Liver (tissue), 9 donors: ENCODE results near the gene CTTN. TPM values are rescaled to one million over a fixed set of nuclear protein-coding genes. Genes with fewer than 3 reads are reported as not detected.
"Not testable (repeated sequence)": the region's sequence is repeated elsewhere in the genome, so short reads cannot be mapped to it uniquely, and the experiment has no call there.

ENCODE experiments used
- DNase-seq: peaks from one replicate; pipeline ENCODE4 v3.0.0-alpha.2; 2017; ENCODE audit warnings: low spot score
- H3K27ac ChIP-seq, 2 donors: one replicate each; pipeline ENCODE4 v1.7.0; 2013; ENCODE audit warnings: inconsistent platforms in 2 of 2, low read length in 2 of 2, control low read depth in 1 of 2, low read depth in 1 of 2, mild to moderate bottlenecking in 1 of 2
- H3K27me3 ChIP-seq, 4 donors: one replicate each; pipeline versions ENCODE4 v1.6.1 to v1.7.0; 2013; ENCODE audit warnings: low read length in 3 of 4, inconsistent platforms in 1 of 4, mild to moderate bottlenecking in 1 of 4, moderate library complexity in 1 of 4; ENCODE audit not compliant: control insufficient read depth in 4 of 4, insufficient read depth in 4 of 4
- H3K36me3 ChIP-seq, 4 donors: one replicate each; pipeline versions ENCODE4 v1.6.1 to v1.7.0; 2013; ENCODE audit warnings: low read length in 3 of 4, mild to moderate bottlenecking in 3 of 4, low read depth in 1 of 4, moderate library complexity in 1 of 4; ENCODE audit not compliant: control insufficient read depth in 4 of 4, insufficient read depth in 3 of 4
- H3K4me1 ChIP-seq, 4 donors: one replicate each; pipeline versions ENCODE4 v1.6.1 to v1.7.0; 2013; ENCODE audit warnings: low read length in 3 of 4, mild to moderate bottlenecking in 3 of 4, moderate library complexity in 1 of 4; ENCODE audit not compliant: control insufficient read depth in 4 of 4, insufficient read depth in 4 of 4
- H3K4me3 ChIP-seq, 3 donors: one replicate each; pipeline versions ENCODE4 v1.6.1 to v1.7.0; 2013; ENCODE audit warnings: low read length in 3 of 3, control low read depth in 1 of 3, low read depth in 1 of 3, mild to moderate bottlenecking in 1 of 3
- H3K9ac ChIP-seq, 2 donors: one replicate each; pipeline ENCODE4 v1.7.0; 2013; ENCODE audit warnings: low read length in 2 of 2, mild to moderate bottlenecking in 2 of 2, moderate library complexity in 2 of 2, control low read depth in 1 of 2, low read depth in 1 of 2
- H3K9me3 ChIP-seq, 4 donors: one replicate each; pipeline versions ENCODE4 v1.6.1 to v1.7.0; 2013; ENCODE audit warnings: low read length in 3 of 4; ENCODE audit not compliant: control insufficient read depth in 4 of 4
- ATF3 ChIP-seq: IDR thresholded peaks from 2 replicates; pipeline ENCODE4 v1.6.1; 2016; ENCODE audit warnings: antibody characterized with exemption
- CTCF ChIP-seq: fragments of 150-350 bp; IDR thresholded peaks from 2 replicates; pipeline ENCODE4 v1.5.1; 2017; ENCODE audit warnings: improper control_type of control experiment, low read depth, low read length; ENCODE audit not compliant: missing input control
- EGR1 ChIP-seq, 2 donors: IDR thresholded peaks; 2 replicates each; pipeline ENCODE4 v1.6.1; 2016 to 2018; ENCODE audit warnings: antibody characterized with exemption in 2 of 2, low read depth in 2 of 2
- FOXA1 ChIP-seq: IDR thresholded peaks from 2 replicates; pipeline ENCODE4 v1.6.1; 2016; ENCODE audit warnings: antibody characterized with exemption
- FOXA2 ChIP-seq: IDR thresholded peaks from 2 replicates; pipeline ENCODE4 v1.6.1; 2016; ENCODE audit warnings: antibody characterized with exemption
- GABPA ChIP-seq, 2 donors: IDR thresholded peaks in 1 of 2; conservative IDR thresholded peaks in 1 of 2; 2 replicates each; pipeline ENCODE4 v1.6.1; 2016; ENCODE audit warnings: antibody characterized with exemption in 2 of 2, mild to moderate bottlenecking in 1 of 2, moderate library complexity in 1 of 2
- HNF4A ChIP-seq, 2 donors: conservative IDR thresholded peaks; 2 replicates each; pipeline ENCODE4 v1.6.1; 2016; ENCODE audit warnings: antibody characterized with exemption in 2 of 2, mild to moderate bottlenecking in 2 of 2
- HNF4G ChIP-seq: IDR thresholded peaks from 2 replicates; pipeline ENCODE4 v1.6.1; 2016; ENCODE audit warnings: antibody characterized with exemption
- JUND ChIP-seq, 2 donors: IDR thresholded peaks; 2 replicates each; pipeline ENCODE4 v1.6.1; 2016; ENCODE audit warnings: antibody characterized with exemption in 2 of 2
- MAX ChIP-seq: IDR thresholded peaks from 2 replicates; pipeline ENCODE4 v1.6.1; 2016; ENCODE audit warnings: antibody characterized with exemption
- NR2F2 ChIP-seq: IDR thresholded peaks from 2 replicates; pipeline ENCODE4 v1.6.1; 2016; ENCODE audit warnings: antibody characterized with exemption
- RAD21 ChIP-seq, 2 donors: IDR thresholded peaks; 2 replicates each; pipeline ENCODE4 v1.6.1; 2016; ENCODE audit warnings: antibody characterized with exemption in 2 of 2, mild to moderate bottlenecking in 2 of 2
- REST ChIP-seq: IDR thresholded peaks from 2 replicates; pipeline ENCODE4 v1.6.1; 2016; ENCODE audit warnings: antibody characterized with exemption, mild to moderate bottlenecking
- RXRA ChIP-seq, 2 donors: IDR thresholded peaks; 2 replicates each; pipeline ENCODE4 v1.6.1; 2017 to 2018; ENCODE audit warnings: antibody characterized with exemption in 2 of 2, mild to moderate bottlenecking in 1 of 2
- SP1 ChIP-seq: IDR thresholded peaks from 2 replicates; pipeline ENCODE4 v1.6.1; 2018; ENCODE audit warnings: antibody characterized with exemption, mild to moderate bottlenecking
- TAF1 ChIP-seq: conservative IDR thresholded peaks from 2 replicates; pipeline ENCODE4 v1.6.1; 2016; ENCODE audit warnings: antibody characterized with exemption, mild to moderate bottlenecking
- YY1 ChIP-seq: IDR thresholded peaks from 2 replicates; pipeline ENCODE4 v1.6.1; 2016; ENCODE audit warnings: antibody characterized with exemption, mild to moderate bottlenecking
- ZBTB33 ChIP-seq: IDR thresholded peaks from 2 replicates; pipeline ENCODE4 v1.6.1; 2016; ENCODE audit warnings: antibody characterized with exemption
- WGBS: extraction: QIAGEN DNeasy Blood & Tissue Kit; methylation state at CpG from one replicate; pipeline ENCODE4 v1.1.7; 2013; 5-methylcytosine and 5-hydroxymethylcytosine counted together
- polyA plus RNA-seq, 2 donors: library from polyadenylated mRNA; stranded (reverse) in 1 of 2; unstranded in 1 of 2; fragments of 200-250 nt in 1 of 2; fragments of >200 nt in 1 of 2; fragmentation: Nextera tagmentation in 1 of 2; extraction: Ambion mirVana in 1 of 2; gene quantifications; one replicate each; pipeline versions ENCODE4 v1.2.1 to v1.2.3, GENCODE V29; 2013 to 2015
- total RNA-seq, 2 donors: library from RNA; depleted of rRNA; stranded (reverse); fragments of >200 nt; gene quantifications; one replicate each; pipeline ENCODE4 v1.2.3, GENCODE V29; 2014
- donor health status: healthy.
- donor health status: healthy.
- donor health status: healthy.
- donor health status: healthy.
- donor health status: healthy.

CTTN gene
- total and polyA plus RNA-seq, 4 donors = 38.7 to 136 (median 45.4) TPM

- peaks cover 24 to 49% (median 35%) of the 10 kb centered on the region in 4 donors for H3K36me3 ChIP-seq
- no peak overlapping the region for H3K27ac ChIP-seq
- DNase-seq = no peak
- peaks cover 0 to 4% (median 0%) of the 10 kb centered on the region in 4 donors for H3K4me1 ChIP-seq
- no peaks in the 10 kb centered on the region for H3K9me3 ChIP-seq
- WGBS = 83% methylated on average over 13 of the region's 13 CpGs
- no peak overlapping the region for H3K4me3 ChIP-seq
- TF ChIP-seq RXRA (IDR thresholded peaks at IDR 0.05) (no peak), TAF1 (no peak), SP1 (no peak), NR2F2 (no peak), GABPA (IDR thresholded peaks at IDR 0.05 in 1 of 2, conservative IDR thresholded peaks at IDR 0.05 in 1 of 2) (no peak)
- no peak overlapping the region for H3K9ac ChIP-seq
- no peaks in the 10 kb centered on the region for H3K27me3 ChIP-seq
These were observed 8.8 kb downstream of the CTTN start for GRCh38 chr11:70407121-70407520.

GRCh38 chr11:70407814-70408213, 9.5 kb downstream of the CTTN start:
- 97% methylated on average over 6 of the region's 6 CpGs for WGBS
- TF ChIP-seq REST = no peak
- TF ChIP-seq NR2F2 = no peak
- TF ChIP-seq ATF3 = no peak
- TF ChIP-seq EGR1 (IDR thresholded peaks at IDR 0.05; ENCODE audit: low read depth in 2 of 2) = no peak
- TF ChIP-seq JUND (IDR thresholded peaks at IDR 0.05) = no peak
- no peak for TF ChIP-seq RXRA (IDR thresholded peaks at IDR 0.05)
- TF ChIP-seq YY1 = no peak
- TF ChIP-seq RAD21 (IDR thresholded peaks at IDR 0.05) = no peak
- TF ChIP-seq HNF4G = no peak
- TF ChIP-seq TAF1 = no peak
- no peak for TF ChIP-seq FOXA1
- TF ChIP-seq SP1 = no peak
- TF ChIP-seq MAX = no peak
- no peak for TF ChIP-seq HNF4A (conservative IDR thresholded peaks at IDR 0.05)
- TF ChIP-seq CTCF = no peak
- no peak for TF ChIP-seq GABPA (IDR thresholded peaks at IDR 0.05 in 1 of 2, conservative IDR thresholded peaks at IDR 0.05 in 1 of 2)
- TF ChIP-seq FOXA2 = no peak
- TF ChIP-seq ZBTB33 = no peak
- H3K36me3 ChIP-seq = peaks cover 25 to 55% (median 40%) of the 10 kb centered on the region in 4 donors
- DNase-seq = no peak
- H3K9me3 ChIP-seq = no peaks in the 10 kb centered on the region
- H3K27ac ChIP-seq = no peak overlapping the region
- no peak overlapping the region for H3K4me3 ChIP-seq
- H3K27me3 ChIP-seq = no peaks in the 10 kb centered on the region
- H3K9ac ChIP-seq = no peak overlapping the region
- peaks cover 0 to under 1% (median 0%) of the 10 kb centered on the region in 4 donors for H3K4me1 ChIP-seq

- WGBS = 89% methylated on average over 4 of the region's 4 CpGs
- H3K4me1 ChIP-seq, DNase-seq, H3K9ac ChIP-seq, H3K27ac ChIP-seq, H3K27me3 ChIP-seq, H3K9me3 ChIP-seq, H3K4me3 ChIP-seq: not testable (repeated sequence)
- peaks cover 25 to 60% (median 45%) of the 10 kb centered on the region in 4 donors for H3K36me3 ChIP-seq
These were observed 10.0 kb downstream of the CTTN start for GRCh38 chr11:70408326-70408725.
